Activated T-cell treated with anti-CD3 and anti-CD28 coated beads, Interleukin-2, amount 50 U/mL, for 4 hours (primary cell): ENCODE results near the gene WNT2B. TPM values are rescaled to one million over a fixed set of nuclear protein-coding genes. Genes with fewer than 3 reads are reported as not detected.

Source experiments
- ATAC-seq, 2 donors: fragments of 200-7000 bp; cut with Tn5 transposase; one replicate each; pipeline ENCODE4 v1.10.0; 2021
- DNase-seq: peaks from one replicate; pipeline ENCODE4 v3.0.0-alpha.2; 2020
- H3K27me3 Mint-ChIP-seq: one replicate; pipeline ENCODE4 v1.8.0; 2021; ENCODE audit warnings: low read depth, mixed read lengths
- H3K36me3 Mint-ChIP-seq: one replicate; pipeline ENCODE4 v1.8.0; 2022; ENCODE audit warnings: mixed read lengths; ENCODE audit not compliant: insufficient read depth
- H3K4me1 Mint-ChIP-seq: one replicate; pipeline ENCODE4 v1.8.0; 2021; ENCODE audit warnings: low read depth, mixed read lengths
- H3K4me3 Mint-ChIP-seq: one replicate; pipeline ENCODE4 v1.8.0; 2021; ENCODE audit warnings: mild to moderate bottlenecking, moderate library complexity, mixed read lengths
- H3K9me3 Mint-ChIP-seq: one replicate; pipeline ENCODE4 v1.8.0; 2021; ENCODE audit warnings: mixed read lengths
- total RNA-seq, 3 donors: library from RNA; stranded (reverse); gene quantifications; one replicate each; pipeline ENCODE4 v1.2.1, GENCODE V29; 2021

Gene WNT2B
- total RNA-seq, 3 donors from 2014 or later = 0.05 to 0.24 TPM; not detected in 1

- H3K9me3 Mint-ChIP-seq = no peaks in the 10 kb centered on the region
- no peaks in the 10 kb centered on the region for H3K4me1 Mint-ChIP-seq
- DNase-seq (no peak), ATAC-seq (no peak)
- no peaks in the 10 kb centered on the region for H3K27me3 Mint-ChIP-seq
- H3K36me3 Mint-ChIP-seq = peaks cover 14% of the 10 kb centered on the region
- no peak overlapping the region for H3K4me3 Mint-ChIP-seq
Measured at GRCh38 chr1:112546076-112546475, 37.3 kb downstream of the WNT2B start.

GRCh38 chr1:112548547-112548946, 39.8 kb downstream of the WNT2B start:
- H3K4me1 Mint-ChIP-seq = no peaks in the 10 kb centered on the region
- no peak overlapping the region for H3K4me3 Mint-ChIP-seq
- H3K27me3 Mint-ChIP-seq = no peaks in the 10 kb centered on the region
- no peaks in the 10 kb centered on the region for H3K9me3 Mint-ChIP-seq
- peaks cover 10% of the 10 kb centered on the region for H3K36me3 Mint-ChIP-seq
- no peak for DNase-seq
- ATAC-seq = no peak

GRCh38 chr1:112549590-112549989, 40.8 kb downstream of the WNT2B start:
- no peak for ATAC-seq
- Mint-ChIP-seq H3K36me3 (peaks cover 13% of the 10 kb centered on the region), H3K9me3 (no peaks in the 10 kb centered on the region), H3K4me1 (no peaks in the 10 kb centered on the region), H3K4me3 (no peak overlapping the region), H3K27me3 (no peaks in the 10 kb centered on the region)
- no peak for DNase-seq

GRCh38 chr1:112554411-112554810, 45.6 kb downstream of the WNT2B start:
- H3K36me3 Mint-ChIP-seq = peaks cover 10% of the 10 kb centered on the region
- no peaks in the 10 kb centered on the region for H3K9me3 Mint-ChIP-seq
- no peak for DNase-seq
- H3K27me3 Mint-ChIP-seq = no peaks in the 10 kb centered on the region
- H3K4me1 Mint-ChIP-seq = no peaks in the 10 kb centered on the region
- H3K4me3 Mint-ChIP-seq = no peak overlapping the region
- no peak for ATAC-seq

GRCh38 chr1:112557385-112557784, 48.6 kb downstream of the WNT2B start:
- H3K4me3 Mint-ChIP-seq = no peak overlapping the region
- no peaks in the 10 kb centered on the region for H3K4me1 Mint-ChIP-seq
- H3K9me3 Mint-ChIP-seq = no peaks in the 10 kb centered on the region
- DNase-seq (no peak), ATAC-seq (no peak)
- H3K27me3 Mint-ChIP-seq = no peaks in the 10 kb centered on the region
- H3K36me3 Mint-ChIP-seq = peaks cover 9% of the 10 kb centered on the region

- peaks cover 13% of the 10 kb centered on the region for H3K36me3 Mint-ChIP-seq
- H3K9me3 Mint-ChIP-seq = no peaks in the 10 kb centered on the region
- H3K4me1 Mint-ChIP-seq = no peaks in the 10 kb centered on the region
- H3K27me3 Mint-ChIP-seq = no peaks in the 10 kb centered on the region
- no peak overlapping the region for H3K4me3 Mint-ChIP-seq
- DNase-seq (no peak), ATAC-seq (no peak)
Measured at GRCh38 chr1:112558634-112559033, 49.9 kb downstream of the WNT2B start.

GRCh38 chr1:112563341-112563740, 54.6 kb downstream of the WNT2B start:
- Mint-ChIP-seq H3K4me1 (no peaks in the 10 kb centered on the region), H3K36me3 (peaks cover 10% of the 10 kb centered on the region), H3K4me3 (no peak overlapping the region), H3K27me3 (no peaks in the 10 kb centered on the region), H3K9me3 (no peaks in the 10 kb centered on the region)
- DNase-seq = no peak
- no peak for ATAC-seq

- H3K36me3 Mint-ChIP-seq = peaks cover 11% of the 10 kb centered on the region
- no peaks in the 10 kb centered on the region for H3K27me3 Mint-ChIP-seq
- H3K4me3 Mint-ChIP-seq = no peak overlapping the region
- ATAC-seq (no peak), DNase-seq (no peak)
- H3K4me1 Mint-ChIP-seq = no peaks in the 10 kb centered on the region
- no peaks in the 10 kb centered on the region for H3K9me3 Mint-ChIP-seq
Measured at GRCh38 chr1:112564081-112564480, 55.3 kb downstream of the WNT2B start.

GRCh38 chr1:112565800-112566199, 57.0 kb downstream of the WNT2B start:
- DNase-seq = no peak
- H3K27me3 Mint-ChIP-seq = no peaks in the 10 kb centered on the region
- H3K9me3 Mint-ChIP-seq = no peaks in the 10 kb centered on the region
- H3K4me1 Mint-ChIP-seq = no peaks in the 10 kb centered on the region
- peaks cover 13% of the 10 kb centered on the region for H3K36me3 Mint-ChIP-seq
- ATAC-seq = no peak
- no peak overlapping the region for H3K4me3 Mint-ChIP-seq

GRCh38 chr1:112575154-112575804, 66.5 kb downstream of the WNT2B start:
- no peaks in the 10 kb centered on the region for H3K4me1 Mint-ChIP-seq

GRCh38 chr1:112576240-112576639, 67.5 kb downstream of the WNT2B start:
- no peak overlapping the region for H3K4me3 Mint-ChIP-seq
- no peaks in the 10 kb centered on the region for H3K27me3 Mint-ChIP-seq
- H3K4me1 Mint-ChIP-seq = no peaks in the 10 kb centered on the region
- peaks cover 25% of the 10 kb centered on the region for H3K36me3 Mint-ChIP-seq
- DNase-seq (no peak), ATAC-seq (no peak)
- no peaks in the 10 kb centered on the region for H3K9me3 Mint-ChIP-seq

More at GRCh38 chr1:112575154-112575804, 66.5 kb downstream of the WNT2B start:
- Mint-ChIP-seq H3K4me3 (no peak overlapping the region), H3K9me3 (no peaks in the 10 kb centered on the region), H3K36me3 (peaks cover 25% of the 10 kb centered on the region), H3K27me3 (no peaks in the 10 kb centered on the region)
- ATAC-seq (no peak), DNase-seq (no peak)

Other genes with a start within 250 kb of the WNT2B start
- gene CTTNBP2NL, start 112.8 kb upstream of the WNT2B start, total RNA-seq = 1 to 10 TPM in 2 of 3 donors, under 1 TPM in 1; 0.81 to 1.2 (median 1.1) TPM
- gene ST7L, start 110.2 kb downstream of the WNT2B start, total RNA-seq = 10 to 100 TPM in 1 of 3 donors, 1 to 10 TPM in 2; 8.1 to 10.1 (median 9.1) TPM
- 100 to 1,000 TPM; 247 to 263 (median 259) TPM for gene CAPZA1, start 110.9 kb downstream of the WNT2B start, total RNA-seq
- gene MOV10, start 165.7 kb downstream of the WNT2B start, total RNA-seq = 10 to 100 TPM; 18.6 to 24.6 (median 20.8) TPM
- 1 to 10 TPM; 2.3 to 8.3 (median 5.6) TPM for gene RHOC, start 198.2 kb downstream of the WNT2B start, total RNA-seq
- under 1 TPM in 2 of 3 donors, not detected in 1; 0.16 to 0.37 TPM for gene PPM1J, start 206.4 kb downstream of the WNT2B start, total RNA-seq